IMR-90 (cell line): ENCODE results near the gene CXADR. TPM values are rescaled to one million over a fixed set of nuclear protein-coding genes. Genes with fewer than 3 reads are reported as not detected.

Source experiments
- ATAC-seq: fragments of 200-7000 bp; cut with Tn5 transposase; 2 replicates; pipeline ENCODE4 v1.9.1; 2020; ENCODE audit warnings: low read depth, mild to moderate bottlenecking, moderate library complexity
- BruUV-seq: library from RNA; stranded (reverse); fragments of 400-500 nt; replicated peaks from 2 replicates; lab custom pipeline; 2021; lab: Mats Ljungman, UMichigan
- CTCF ChIA-PET: fragments of 300-600 bp; formaldehyde crosslinking; extraction: SDS; loops from one replicate; lab custom pipeline; 2021; ENCODE audit warnings: antibody characterized with exemption; lab: Yijun Ruan, JAX
- POLR2A ChIA-PET: fragments of 300-600 bp; sonication (Branson Sonifier 250); formaldehyde crosslinking; loops from one replicate; lab custom pipeline; 2022; ENCODE audit warnings: antibody characterized with exemption; ENCODE audit not compliant: unreplicated experiment; lab: Charles Lee
- DNase-seq: peaks from one replicate; pipeline ENCODE4 v3.0.0; 2013
- H2AFZ ChIP-seq: replicated peaks from 2 replicates; pipeline ENCODE3; 2013; ENCODE audit warnings: low read length, mild to moderate bottlenecking; ENCODE audit not compliant: poor library complexity
- H2AK5ac ChIP-seq: 2 replicates; pipeline ENCODE4 v1.6.1; 2013; ENCODE audit warnings: low read depth, low read length, inconsistent platforms
- H2AK9ac ChIP-seq: replicated peaks from 2 replicates; pipeline ENCODE3; 2013; ENCODE audit warnings: mild to moderate bottlenecking, low read depth, low read length, moderate library complexity; ENCODE audit not compliant: poor library complexity
- H2BK120ac ChIP-seq: 2 replicates; pipeline ENCODE4 v1.6.1; 2013; ENCODE audit warnings: low read depth, low read length, inconsistent platforms
- H2BK15ac ChIP-seq: 3 replicates; pipeline ENCODE4 v1.6.1; 2013; ENCODE audit warnings: low read depth, low read length, inconsistent platforms
- H2BK20ac ChIP-seq: 2 replicates; pipeline ENCODE4 v1.6.1; 2013; ENCODE audit warnings: low read depth, mild to moderate bottlenecking, inconsistent platforms, low read length, moderate library complexity
- H2BK5ac ChIP-seq: 2 replicates; pipeline ENCODE4 v1.6.1; 2013; ENCODE audit warnings: mild to moderate bottlenecking, low read depth, low read length, inconsistent platforms; ENCODE audit not compliant: poor library complexity, severe bottlenecking
- H3K14ac ChIP-seq: replicated peaks from 2 replicates; pipeline ENCODE4 v1.6.1; 2013; ENCODE audit warnings: low read depth, low read length, inconsistent platforms
- H3K18ac ChIP-seq: 2 replicates; pipeline ENCODE4 v1.6.1; 2013; ENCODE audit warnings: low read depth, low read length, control low read depth
- H3K23ac ChIP-seq: 2 replicates; pipeline ENCODE4 v1.6.1; 2013; ENCODE audit warnings: low read depth, low read length, inconsistent platforms
- H3K27ac ChIP-seq: 2 replicates; pipeline ENCODE4 v1.5.1; 2013; ENCODE audit warnings: mild to moderate bottlenecking, control low read depth, low read length; ENCODE audit not compliant: insufficient read depth
- H3K27me3 ChIP-seq: 2 replicates; pipeline ENCODE4 v1.6.1; 2013; ENCODE audit warnings: low read length; ENCODE audit not compliant: control insufficient read depth, insufficient read depth
- H3K36me3 ChIP-seq: 2 replicates; pipeline ENCODE4 v1.6.1; 2013; ENCODE audit warnings: low read length, mixed read lengths; ENCODE audit not compliant: control insufficient read depth, insufficient read depth
- H3K4ac ChIP-seq: 2 replicates; pipeline ENCODE4 v1.6.1; 2013; ENCODE audit warnings: low read depth, low read length, inconsistent platforms
- H3K4me1 ChIP-seq: 2 replicates; pipeline ENCODE4 v1.6.1; 2013; ENCODE audit warnings: low read length, mixed read lengths; ENCODE audit not compliant: control insufficient read depth, insufficient read depth
- H3K4me2 ChIP-seq: 2 replicates; pipeline ENCODE4 v1.6.1; 2013; ENCODE audit warnings: low read depth, mild to moderate bottlenecking, control low read depth, low read length, moderate library complexity
- H3K4me3 ChIP-seq: 2 replicates; pipeline ENCODE4 v1.5.1; 2013; ENCODE audit warnings: low read depth, mild to moderate bottlenecking, control low read depth, low read length, moderate library complexity; ENCODE audit not compliant: insufficient read depth
- H3K56ac ChIP-seq: 2 replicates; pipeline ENCODE4 v1.6.1; 2013; ENCODE audit warnings: low read length, inconsistent platforms; ENCODE audit not compliant: insufficient read depth; ENCODE audit errors: extremely low read depth
- H3K79me1 ChIP-seq, 2 experiments: 2 replicates each; pipeline ENCODE4 v1.6.1; 2013; ENCODE audit warnings: low read length in 2 of 2, inconsistent platforms in 1 of 2, low read depth in 1 of 2
- H3K9ac ChIP-seq: 2 replicates; pipeline ENCODE4 v1.6.1; 2013; ENCODE audit warnings: low read depth, low read length, control low read depth
- H3K9me1 ChIP-seq: 2 replicates; pipeline ENCODE4 v1.6.1; 2013; ENCODE audit warnings: low read length, inconsistent platforms; ENCODE audit not compliant: insufficient read depth
- H3K9me3 ChIP-seq: 2 replicates; pipeline ENCODE4 v1.6.1; 2013; ENCODE audit warnings: low read length; ENCODE audit not compliant: control insufficient read depth, insufficient read depth
- H4K20me1 ChIP-seq: 2 replicates; pipeline ENCODE4 v1.6.1; 2013; ENCODE audit warnings: low read length, inconsistent platforms; ENCODE audit not compliant: insufficient read depth
- H4K5ac ChIP-seq: 2 replicates; pipeline ENCODE4 v1.6.1; 2013; ENCODE audit warnings: mild to moderate bottlenecking, low read depth, low read length, control low read depth
- H4K8ac ChIP-seq, 2 experiments: 2 replicates each; pipeline ENCODE4 v1.6.1; 2013; ENCODE audit warnings: low read depth in 2 of 2, low read length in 2 of 2, control low read depth in 1 of 2, inconsistent platforms in 1 of 2
- H4K91ac ChIP-seq: 2 replicates; pipeline ENCODE4 v1.6.1; 2013; ENCODE audit warnings: low read depth, low read length, inconsistent platforms; ENCODE audit not compliant: insufficient read depth
- BHLHE40 ChIP-seq: fragments of 150-350 bp; IDR thresholded peaks from 2 replicates; pipeline ENCODE4 v1.6.1; 2016; ENCODE audit warnings: mild to moderate bottlenecking, low read depth, low read length
- CEBPB ChIP-seq: IDR thresholded peaks from 2 replicates; pipeline ENCODE4 v1.6.1; 2012; ENCODE audit warnings: low read depth, low read length, improper control_type of control experiment
- CHD1 ChIP-seq: IDR thresholded peaks from 2 replicates; pipeline ENCODE4 v1.6.1; 2012; ENCODE audit warnings: low read depth, low read length, improper control_type of control experiment
- FOS ChIP-seq: fragments of 150-350 bp; IDR thresholded peaks from 2 replicates; pipeline ENCODE4 v1.6.1; 2016; ENCODE audit warnings: low read depth, low read length
- MAFK ChIP-seq: IDR thresholded peaks from 2 replicates; pipeline ENCODE4 v1.6.1; 2012; ENCODE audit warnings: low read depth, low read length, improper control_type of control experiment
- MAZ ChIP-seq: IDR thresholded peaks from 2 replicates; pipeline ENCODE4 v1.6.1; 2012; ENCODE audit warnings: low read depth, mild to moderate bottlenecking, low read length, improper control_type of control experiment, moderate library complexity, borderline replicate concordance
- MXI1 ChIP-seq: IDR thresholded peaks from 2 replicates; pipeline ENCODE4 v1.6.1; 2012; ENCODE audit warnings: low read depth, mild to moderate bottlenecking, low read length, moderate library complexity, borderline replicate concordance
- NFE2L2 ChIP-seq: fragments of 150-350 bp; IDR thresholded peaks from 2 replicates; pipeline ENCODE4 v1.6.1; 2016; ENCODE audit warnings: low read depth, mild to moderate bottlenecking, low read length
- POLR2A ChIP-seq: IDR thresholded peaks from 2 replicates; pipeline ENCODE4 v1.6.1; 2012; ENCODE audit warnings: mild to moderate bottlenecking, low read depth, low read length
- RAD21 ChIP-seq: IDR thresholded peaks from 2 replicates; pipeline ENCODE4 v1.6.1; 2012; ENCODE audit warnings: low read length, improper control_type of control experiment
- RCOR1 ChIP-seq: IDR thresholded peaks from 2 replicates; pipeline ENCODE4 v1.6.1; 2012; ENCODE audit warnings: mild to moderate bottlenecking, low read length, improper control_type of control experiment; ENCODE audit not compliant: insufficient replicate concordance
- RFX5 ChIP-seq: IDR thresholded peaks from 2 replicates; pipeline ENCODE4 v1.8.0; 2012; ENCODE audit warnings: low read depth, mild to moderate bottlenecking, low read length, moderate library complexity
- SMC3 ChIP-seq: fragments of 150-350 bp; IDR thresholded peaks from 2 replicates; pipeline ENCODE4 v1.6.1; 2016; ENCODE audit warnings: low read depth, mild to moderate bottlenecking, antibody characterized with exemption, low read length, moderate library complexity
- WGBS, 2 experiments: methylation state at CpG; one replicate each; pipeline versions ENCODE4 v1.1.5 to v1.1.7; 2013; ENCODE audit warnings: missing lambda C conversion rate in 2 of 2; ENCODE audit not compliant: insufficient read length in 1 of 2; ENCODE audit errors: extremely low coverage in 2 of 2; 5-methylcytosine and 5-hydroxymethylcytosine counted together
- dilution Hi-C: fragments of 300-500 bp; cut with HindIII; formaldehyde crosslinking; loops from one replicate; pipeline ENCODE4 v1.14.3; 2018; ENCODE audit warnings: low sequenced_read_pairs; ENCODE audit not compliant: unreplicated experiment
- in situ Hi-C: fragments of 300-500 bp; cut with MboI; formaldehyde crosslinking; loops from 3 replicates; pipeline ENCODE4 v1.14.3; 2019; ENCODE audit warnings: low sequenced_read_pairs, inconsistent platforms, mixed read lengths
- intact Hi-C: fragments of 100-400 bp; cut with micrococcal nuclease; formaldehyde crosslinking; loops from 2 replicates; pipeline ENCODE4 v1.10.0; 2022
- polyA plus RNA-seq, 3 experiments: library from polyadenylated mRNA; depleted of rRNA; stranded (reverse); fragments of >200 nt; gene quantifications; 2 replicates each; pipeline ENCODE4 v1.2.3, GENCODE V29; 2012; ENCODE audit warnings: low replicate concordance in 1 of 3
- total RNA-seq: library from RNA; depleted of rRNA; stranded (reverse); fragments of >200 nt; gene quantifications from 2 replicates; pipeline ENCODE4 v1.2.3, GENCODE V29; 2012
- TF ChIP-seq, protein P1 (sequence below): fragments of 150-350 bp; IDR thresholded peaks from 2 replicates; pipeline ENCODE4 v1.6.1; 2017; ENCODE audit warnings: mild to moderate bottlenecking, antibody characterized with exemption, low read length, low read depth
- TF ChIP-seq, protein P2 (sequence below): fragments of 150-350 bp; IDR thresholded peaks from 2 replicates; pipeline ENCODE4 v1.6.1; 2016; ENCODE audit warnings: low read depth, mild to moderate bottlenecking, low read length, moderate library complexity, borderline replicate concordance
- TF ChIP-seq, protein P3 (sequence below): conservative IDR thresholded peaks from 2 replicates; pipeline ENCODE4 v1.5.1; 2012; ENCODE audit warnings: mild to moderate bottlenecking, low read depth, low read length, improper control_type of control experiment

The CXADR gene
- total and polyA plus RNA-seq, 2 of the 4 experiments (the other 2 are of a cell fraction) = 0.21 to 1.1 TPM

DNA sequence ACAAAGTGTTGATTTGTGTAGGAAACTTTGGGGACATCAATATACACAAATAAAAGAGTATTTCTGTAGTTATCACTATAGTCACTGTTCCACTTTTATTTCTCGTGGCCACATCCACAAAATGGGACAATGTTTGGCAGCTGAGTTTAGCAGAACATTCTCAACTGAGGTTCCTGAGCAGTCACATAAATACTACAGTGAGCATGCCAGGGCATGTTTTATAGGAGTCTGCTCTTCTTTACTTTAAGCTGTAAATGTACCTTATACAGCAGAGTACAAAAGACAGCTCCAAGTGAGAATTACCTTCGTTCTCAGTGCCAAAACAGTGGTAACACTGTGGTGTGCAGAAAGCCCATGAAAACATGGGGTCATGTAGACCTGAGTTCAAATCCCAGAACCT lies 94.8 kb downstream of the CXADR start:
- H2BK120ac ChIP-seq = peak overlapping the region; percentile 92
- TF ChIP-seq MAFK (no peak), BHLHE40 (no peak), RAD21 (no peak), MXI1 (no peak), SMC3 (no peak), RFX5 (no peak), CHD1 (no peak), RCOR1 (no peak), MAZ (no peak), POLR2A (no peak), NFE2L2 (no peak), CEBPB (no peak), FOS (no peak)
- TF ChIP-seq, protein P1, sequence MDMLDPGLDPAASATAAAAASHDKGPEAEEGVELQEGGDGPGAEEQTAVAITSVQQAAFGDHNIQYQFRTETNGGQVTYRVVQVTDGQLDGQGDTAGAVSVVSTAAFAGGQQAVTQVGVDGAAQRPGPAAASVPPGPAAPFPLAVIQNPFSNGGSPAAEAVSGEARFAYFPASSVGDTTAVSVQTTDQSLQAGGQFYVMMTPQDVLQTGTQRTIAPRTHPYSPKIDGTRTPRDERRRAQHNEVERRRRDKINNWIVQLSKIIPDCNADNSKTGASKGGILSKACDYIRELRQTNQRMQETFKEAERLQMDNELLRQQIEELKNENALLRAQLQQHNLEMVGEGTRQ = no peak
- TF ChIP-seq, protein P2, sequence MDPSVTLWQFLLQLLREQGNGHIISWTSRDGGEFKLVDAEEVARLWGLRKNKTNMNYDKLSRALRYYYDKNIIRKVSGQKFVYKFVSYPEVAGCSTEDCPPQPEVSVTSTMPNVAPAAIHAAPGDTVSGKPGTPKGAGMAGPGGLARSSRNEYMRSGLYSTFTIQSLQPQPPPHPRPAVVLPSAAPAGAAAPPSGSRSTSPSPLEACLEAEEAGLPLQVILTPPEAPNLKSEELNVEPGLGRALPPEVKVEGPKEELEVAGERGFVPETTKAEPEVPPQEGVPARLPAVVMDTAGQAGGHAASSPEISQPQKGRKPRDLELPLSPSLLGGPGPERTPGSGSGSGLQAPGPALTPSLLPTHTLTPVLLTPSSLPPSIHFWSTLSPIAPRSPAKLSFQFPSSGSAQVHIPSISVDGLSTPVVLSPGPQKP = no peak
- TF ChIP-seq, protein P3, sequence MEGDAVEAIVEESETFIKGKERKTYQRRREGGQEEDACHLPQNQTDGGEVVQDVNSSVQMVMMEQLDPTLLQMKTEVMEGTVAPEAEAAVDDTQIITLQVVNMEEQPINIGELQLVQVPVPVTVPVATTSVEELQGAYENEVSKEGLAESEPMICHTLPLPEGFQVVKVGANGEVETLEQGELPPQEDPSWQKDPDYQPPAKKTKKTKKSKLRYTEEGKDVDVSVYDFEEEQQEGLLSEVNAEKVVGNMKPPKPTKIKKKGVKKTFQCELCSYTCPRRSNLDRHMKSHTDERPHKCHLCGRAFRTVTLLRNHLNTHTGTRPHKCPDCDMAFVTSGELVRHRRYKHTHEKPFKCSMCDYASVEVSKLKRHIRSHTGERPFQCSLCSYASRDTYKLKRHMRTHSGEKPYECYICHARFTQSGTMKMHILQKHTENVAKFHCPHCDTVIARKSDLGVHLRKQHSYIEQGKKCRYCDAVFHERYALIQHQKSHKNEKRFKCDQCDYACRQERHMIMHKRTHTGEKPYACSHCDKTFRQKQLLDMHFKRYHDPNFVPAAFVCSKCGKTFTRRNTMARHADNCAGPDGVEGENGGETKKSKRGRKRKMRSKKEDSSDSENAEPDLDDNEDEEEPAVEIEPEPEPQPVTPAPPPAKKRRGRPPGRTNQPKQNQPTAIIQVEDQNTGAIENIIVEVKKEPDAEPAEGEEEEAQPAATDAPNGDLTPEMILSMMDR = no peak
- WGBS, 2 experiments = no CpG with 5 or more reads among the region's 2 CpGs
- peak overlapping the region; percentile 89 for H2AK9ac ChIP-seq
- dilution Hi-C loops (no loop called here), intact Hi-C loops (loop anchor here (10.0 kb wide), 1 partner anchor 143 kb away; no protein-coding TSS in a partner anchor), in situ Hi-C loops (no loop called here)
- peaks cover 19% of the 10 kb centered on the region for H3K36me3 ChIP-seq
- peaks cover 10% of the 10 kb centered on the region for H3K4me1 ChIP-seq
- no TSS peak for BruUV-seq
- H4K5ac ChIP-seq = peak overlapping the region; percentile 80
- no peak overlapping the region for H3K4me2 ChIP-seq
- peak overlapping the region; percentile 79 for H2BK5ac ChIP-seq
- POLR2A ChIA-PET = no interaction called here
- H4K91ac ChIP-seq = peak overlapping the region; percentile 86
- H4K8ac ChIP-seq = peak overlapping the region; percentile 62 to 97; a peak in 3 of 4 replicates
- peaks cover 23 to 24% of the 10 kb centered on the region in 2 experiments; a peak in 3 of 4 replicates for H3K79me1 ChIP-seq
- peak overlapping the region; percentile 95 for H3K4ac ChIP-seq
- no peaks in the 10 kb centered on the region for H3K27me3 ChIP-seq
- peak overlapping the region; percentile 98 for H3K14ac ChIP-seq
- H3K9ac ChIP-seq = peak overlapping the region; percentile 16; the same call in 1 of the 2 replicates
- H3K9me3 ChIP-seq = no peaks in the 10 kb centered on the region
- H4K20me1 ChIP-seq = peaks cover 8% of the 10 kb centered on the region
- H2BK20ac ChIP-seq = peak overlapping the region; percentile 85
- H3K18ac ChIP-seq = peak overlapping the region; percentile 62
- peak overlapping the region; percentile 47 for H2AFZ ChIP-seq
- peak overlapping the region; percentile 91; the same call in 1 of the 2 replicates for H3K27ac ChIP-seq
- DNase-seq (no peak), ATAC-seq (no peak)
- peak overlapping the region; percentile 81 for H3K23ac ChIP-seq
- H3K56ac ChIP-seq = peak overlapping the region; percentile 38; the same call in 1 of the 2 replicates
- H2AK5ac ChIP-seq = peak overlapping the region; percentile 97
- H2BK15ac ChIP-seq = peak overlapping the region; percentile 77; the same call in 1 of the 3 replicates
- H3K4me3 ChIP-seq = no peak overlapping the region
- H3K9me1 ChIP-seq = peaks cover 3% of the 10 kb centered on the region
- CTCF ChIA-PET = no interaction called here
